WI38 (cell line): ENCODE results near the gene ESAM.

Experiments
- H3K4me3 ChIP-seq: 2 replicates; pipeline ENCODE4 v1.5.1; 2011; ENCODE audit warnings: low read depth, mild to moderate bottlenecking, control low read depth, low read length
- CTCF ChIP-seq: IDR thresholded peaks from 2 replicates; pipeline ENCODE4 v1.5.1; 2012; ENCODE audit warnings: low read depth, mild to moderate bottlenecking, control low read depth, low read length

ESAM gene

GRCh38 chr11:124756033-124756752, 5.9 kb downstream of the ESAM start:
- H3K4me3 ChIP-seq: no peak overlapping the region
- TF ChIP-seq CTCF: no peak

GRCh38 chr11:124754710-124755109, 7.4 kb downstream of the ESAM start:
- TF ChIP-seq CTCF: no peak
- H3K4me3 ChIP-seq: no peak overlapping the region

GRCh38 chr11:124754309-124754708, 7.8 kb downstream of the ESAM start:
- H3K4me3 ChIP-seq: no peak overlapping the region
- TF ChIP-seq CTCF: no peak

- H3K4me3 ChIP-seq: no peak overlapping the region
- no peak for TF ChIP-seq CTCF
Measured at GRCh38 chr11:124753624-124754023, 8.5 kb downstream of the ESAM start.

- no peak overlapping the region for H3K4me3 ChIP-seq
- no peak for TF ChIP-seq CTCF
Measured at GRCh38 chr11:124753205-124753604, 8.9 kb downstream of the ESAM start.

- H3K4me3 ChIP-seq: no peak overlapping the region
- no peak for TF ChIP-seq CTCF
Measured at GRCh38 chr11:124752471-124753102, 9.5 kb downstream of the ESAM start.

GRCh38 chr11:124751741-124752470, 10.2 kb downstream of the ESAM start, which contains the start of gene VSIG2:
Gene VSIG2, minus strand, starts transcription at chr11:124752255. Its CDS starts 118 bp downstream, at chr11:124752137.
- TF ChIP-seq CTCF: no peak
- H3K4me3 ChIP-seq: no peak within 1 kb of the TSS
